Measurements from ENCODE around the gene PUM1.

PUM1 gene

GRCh38 chr1:30976143-30976542, 89.4 kb downstream of the PUM1 start:
- TF ChIP-seq SIN3A (IDR thresholded peaks at IDR 0.05; ENCODE audit: borderline replicate concordance, insufficient read depth, low read length) (no peak), REST (IDR thresholded peaks at IDR 0.05; ENCODE audit: insufficient read depth in 1 of 2, low read depth in 2 of 2, low read length in 2 of 2) (no peak), FOXP2 (optimal IDR thresholded peaks at IDR 0.05; ENCODE audit: borderline replicate concordance, extremely low read depth, extremely low read length, insufficient read depth) (no peak), POLR2AphosphoS5 (IDR thresholded peaks at IDR 0.05; ENCODE audit: low read depth, low read length) (no peak), TAF1 (IDR thresholded peaks at IDR 0.05; ENCODE audit: borderline replicate concordance, insufficient read depth, low read length) (no peak)

GRCh38 chr1:30975217-30975616, 90.3 kb downstream of the PUM1 start:
- TF ChIP-seq REST (IDR thresholded peaks at IDR 0.05; ENCODE audit: insufficient read depth in 1 of 2, low read depth in 2 of 2, low read length in 2 of 2) (no peak), SIN3A (IDR thresholded peaks at IDR 0.05; ENCODE audit: borderline replicate concordance, insufficient read depth, low read length) (no peak), POLR2AphosphoS5 (IDR thresholded peaks at IDR 0.05; ENCODE audit: low read depth, low read length) (no peak), FOXP2 (optimal IDR thresholded peaks at IDR 0.05; ENCODE audit: borderline replicate concordance, extremely low read depth, extremely low read length, insufficient read depth) (no peak), TAF1 (IDR thresholded peaks at IDR 0.05; ENCODE audit: borderline replicate concordance, insufficient read depth, low read length) (no peak)

GRCh38 chr1:30974536-30974935, 91.0 kb downstream of the PUM1 start:
- no peak for TF ChIP-seq REST (IDR thresholded peaks at IDR 0.05; ENCODE audit: insufficient read depth in 1 of 2, low read depth in 2 of 2, low read length in 2 of 2)
- no peak for TF ChIP-seq FOXP2 (optimal IDR thresholded peaks at IDR 0.05; ENCODE audit: borderline replicate concordance, extremely low read depth, extremely low read length, insufficient read depth)
- TF ChIP-seq TAF1 (IDR thresholded peaks at IDR 0.05; ENCODE audit: borderline replicate concordance, insufficient read depth, low read length), result no peak
- TF ChIP-seq POLR2AphosphoS5 (IDR thresholded peaks at IDR 0.05; ENCODE audit: low read depth, low read length), result no peak
- TF ChIP-seq SIN3A (IDR thresholded peaks at IDR 0.05; ENCODE audit: borderline replicate concordance, insufficient read depth, low read length), result no peak

GRCh38 chr1:30971496-30971895, 94.0 kb downstream of the PUM1 start:
- TF ChIP-seq SIN3A (IDR thresholded peaks at IDR 0.05; ENCODE audit: borderline replicate concordance, insufficient read depth, low read length) (no peak), REST (IDR thresholded peaks at IDR 0.05; ENCODE audit: insufficient read depth in 1 of 2, low read depth in 2 of 2, low read length in 2 of 2) (no peak), FOXP2 (optimal IDR thresholded peaks at IDR 0.05; ENCODE audit: borderline replicate concordance, extremely low read depth, extremely low read length, insufficient read depth) (no peak), POLR2AphosphoS5 (IDR thresholded peaks at IDR 0.05; ENCODE audit: low read depth, low read length) (no peak), TAF1 (IDR thresholded peaks at IDR 0.05; ENCODE audit: borderline replicate concordance, insufficient read depth, low read length) (no peak)

GRCh38 chr1:30969903-30970302, 95.6 kb downstream of the PUM1 start:
- no peak for TF ChIP-seq FOXP2 (optimal IDR thresholded peaks at IDR 0.05; ENCODE audit: borderline replicate concordance, extremely low read depth, extremely low read length, insufficient read depth)
- no peak for TF ChIP-seq TAF1 (IDR thresholded peaks at IDR 0.05; ENCODE audit: borderline replicate concordance, insufficient read depth, low read length)
- TF ChIP-seq SIN3A (IDR thresholded peaks at IDR 0.05; ENCODE audit: borderline replicate concordance, insufficient read depth, low read length), result no peak
- no peak for TF ChIP-seq REST (IDR thresholded peaks at IDR 0.05; ENCODE audit: insufficient read depth in 1 of 2, low read depth in 2 of 2, low read length in 2 of 2)

All from PFSK-1 (cell line).